LNCAP (cell line): ENCODE measurements around the gene RMC1.

Source experiments
- CTCF ChIP-seq: fragments of 450-650 bp; IDR thresholded peaks from 2 replicates; pipeline ENCODE4 v1.5.1; 2017; ENCODE audit warnings: mild to moderate bottlenecking

RMC1 gene

GRCh38 chr18:23521271-23521670 is 18.0 kb downstream of the RMC1 start:
- TF ChIP-seq CTCF = no peak

GRCh38 chr18:23521907-23522306 is 18.6 kb downstream of the RMC1 start:
- TF ChIP-seq CTCF = no peak

- TF ChIP-seq CTCF = no peak
Measured at GRCh38 chr18:23523429-23524212, 20.3 kb downstream of the RMC1 start.

GRCh38 chr18:23524213-23524707 is 20.9 kb downstream of the RMC1 start:
- no peak for TF ChIP-seq CTCF

- TF ChIP-seq CTCF = no peak
Measured at GRCh38 chr18:23526501-23527063, 23.3 kb downstream of the RMC1 start.

GRCh38 chr18:23528580-23529472 is 25.5 kb downstream of the RMC1 start:
- no peak for TF ChIP-seq CTCF

- no peak for TF ChIP-seq CTCF
Measured at GRCh38 chr18:23529604-23530003, 26.3 kb downstream of the RMC1 start.
